ENCODE measurements around the gene IRX2. TPM values are rescaled to one million over a fixed set of nuclear protein-coding genes. Genes with fewer than 3 reads are reported as not detected.

The IRX2 gene
- total and polyA plus RNA-seq, 10 of the 15 experiments (the other 5 are each of a cell fraction or from before 2014, with no cell fraction given), result not detected

- no peak overlapping the region for H3K4me2 ChIP-seq (ENCODE audit: control insufficient read depth, insufficient read depth)
- DNase-seq (ENCODE audit: low read depth, low spot score), result no peak
- no peak overlapping the region for H3K4me3 ChIP-seq
- no peak for ATAC-seq
- H3K9me3 ChIP-seq (replicated peaks; ENCODE audit: control insufficient read depth, insufficient read depth, low read length), result no peaks in the 10 kb centered on the region; the same call in 2 of the 3 replicates
- no peak for FAIRE-seq
- no TSS peak for BruUV-seq (replicated peaks)
- H3K27me3 ChIP-seq (replicated peaks in 1 of 2; ENCODE audit: control insufficient read depth in 2 of 2, insufficient read depth in 2 of 2, low read length in 1 of 2), result no peaks in the 10 kb centered on the region
- TF ChIP-seq HDGF (IDR thresholded peaks at IDR 0.05) (no peak), HSF1 (IDR thresholded peaks at IDR 0.05; ENCODE audit: low read depth, low read length) (no peak), NKRF (conservative IDR thresholded peaks at IDR 0.05) (no peak), HDAC2 (IDR thresholded peaks at IDR 0.05) (no peak), JUND (IDR thresholded peaks at IDR 0.05; ENCODE audit: low read depth, low read length) (no peak), POLR2AphosphoS5 (IDR thresholded peaks at IDR 0.05; ENCODE audit: low read length) (no peak), POU2F2 (IDR thresholded peaks at IDR 0.05; ENCODE audit: borderline replicate concordance, low read depth, low read length) (no peak), CHD1 (IDR thresholded peaks at IDR 0.05; ENCODE audit: low read depth, low read length) (no peak), ZBTB40 (IDR thresholded peaks at IDR 0.05; ENCODE audit: borderline replicate concordance) (no peak), TCF3 (IDR thresholded peaks at IDR 0.05; ENCODE audit: borderline replicate concordance, insufficient read depth, low read depth, low read length) (no peak), PKNOX1 (IDR thresholded peaks at IDR 0.05) (no peak), BHLHE40 (IDR thresholded peaks at IDR 0.05; ENCODE audit: borderline replicate concordance in 1 of 2, low read depth in 2 of 2, low read length in 1 of 2) (no peak)
- ChIA-PET CTCF (no interaction called here), RAD21 (ENCODE audit: unreplicated experiment) (no interaction called here), POLR2A (no interaction called here), SMC1A (ENCODE audit: uncharacterized antibody, unreplicated experiment) (no interaction called here)
- intact Hi-C loops (cut with micrococcal nuclease; ENCODE audit: unreplicated experiment) (no loop called here), in situ Hi-C loops (cut with MboI) (no loop called here)
- H3K27ac ChIP-seq (ENCODE audit: control insufficient read depth, insufficient read depth), result no peak overlapping the region
- no peaks in the 10 kb centered on the region for H3K4me1 ChIP-seq (ENCODE audit: control insufficient read depth, insufficient read depth, low read length)
- no peaks in the 10 kb centered on the region for H4K20me1 ChIP-seq (ENCODE audit: control insufficient read depth, insufficient read depth)
- no peaks in the 10 kb centered on the region for H3K36me3 ChIP-seq (ENCODE audit: control insufficient read depth in 2 of 2, insufficient read depth in 2 of 2, low read length in 1 of 2)
- H3K9ac ChIP-seq (ENCODE audit: control insufficient read depth, insufficient read depth, low read length), result no peak overlapping the region
- no peak overlapping the region for H2AFZ ChIP-seq (ENCODE audit: control insufficient read depth, low read depth, low read length)
- H3K79me2 ChIP-seq (ENCODE audit: control insufficient read depth, insufficient read depth, low read length), result no peaks in the 10 kb centered on the region
- WGBS (ENCODE audit: insufficient coverage, insufficient replicate concordance, low lambda C conversion rate, missing lambda C conversion rate), result 12% methylated on average over 9 of the region's 9 CpGs
These were observed 28.0 kb upstream of the IRX2 start for GRCh38 chr5:2779459-2779858.
